BJ (cell line): ENCODE measurements around the gene ARID5A. TPM values are rescaled to one million over a fixed set of nuclear protein-coding genes. Genes with fewer than 3 reads are reported as not detected.

Experiments
- CTCF ChIA-PET: fragments of 350-600 bp; formaldehyde crosslinking; extraction: SDS; loops from one replicate; lab custom pipeline; 2021; ENCODE audit warnings: antibody characterized with exemption, inconsistent platforms; lab: Yijun Ruan, JAX
- POLR2A ChIA-PET: fragments of 300-600 bp; sonication (Branson Sonifier 250); formaldehyde crosslinking; extraction: SDS; loops from one replicate; lab custom pipeline; 2021; ENCODE audit warnings: antibody characterized with exemption; lab: Charles Lee
- DNase-seq: peaks from one replicate; pipeline ENCODE4 v3.0.0-alpha.2; 2011; ENCODE audit warnings: low read depth
- H3K27me3 ChIP-seq: 2 replicates; pipeline ENCODE4 v1.6.0; 2011; ENCODE audit warnings: low read length; ENCODE audit not compliant: control insufficient read depth, insufficient read depth
- H3K36me3 ChIP-seq: 2 replicates; pipeline ENCODE4 v1.5.1; 2011; ENCODE audit warnings: low read length; ENCODE audit not compliant: control insufficient read depth, insufficient read depth
- H3K4me3 ChIP-seq: 2 replicates; pipeline ENCODE4 v1.5.1; 2011; ENCODE audit warnings: low read depth, mild to moderate bottlenecking, control low read depth, low read length
- CTCF ChIP-seq: IDR thresholded peaks from 2 replicates; pipeline ENCODE4 v1.5.1; 2011; ENCODE audit warnings: low read depth, mild to moderate bottlenecking, control low read depth, inconsistent platforms, low read length, moderate library complexity; ENCODE audit not compliant: insufficient read depth
- polyA plus RNA-seq: library from polyadenylated mRNA; depleted of rRNA; stranded (reverse); fragments of >200 nt; gene quantifications from 2 replicates; pipeline ENCODE4 v1.2.3, GENCODE V29; 2011

Gene ARID5A
- polyA plus RNA-seq, 1 experiment, result 19.1 TPM

- POLR2A ChIA-PET, result no interaction called here
Measured at GRCh38 chr2:96524482-96525210, 11.9 kb upstream of the ARID5A start.

GRCh38 chr2:96525211-96525507 lies 11.4 kb upstream of the ARID5A start:
- ChIA-PET CTCF (interaction anchor here (0.6 to 1.5 kb wide), 4 partner anchors 10 to 29 kb away, joined by 3 to 7 read pairs (median 4); no protein-coding TSS in a partner anchor), POLR2A (no interaction called here)
- H3K36me3 ChIP-seq, result no peaks in the 10 kb centered on the region
- DNase-seq, result no peak
- H3K27me3 ChIP-seq, result no peaks in the 10 kb centered on the region
- H3K4me3 ChIP-seq, result no peak overlapping the region
- no peak for TF ChIP-seq CTCF

More at GRCh38 chr2:96524482-96525210, 11.9 kb upstream of the ARID5A start:
- H3K4me3 ChIP-seq, result no peak overlapping the region
- no peak for DNase-seq
- TF ChIP-seq CTCF, result no peak
- CTCF ChIA-PET, result interaction anchor here (0.6 to 1.5 kb wide), 4 partner anchors 10 to 29 kb away, joined by 3 to 7 read pairs (median 4); no protein-coding TSS in a partner anchor
- no peaks in the 10 kb centered on the region for H3K36me3 ChIP-seq
- no peaks in the 10 kb centered on the region for H3K27me3 ChIP-seq

- no peaks in the 10 kb centered on the region for H3K36me3 ChIP-seq
- no peaks in the 10 kb centered on the region for H3K27me3 ChIP-seq
- H3K4me3 ChIP-seq, result no peak overlapping the region
- ChIA-PET POLR2A (no interaction called here), CTCF (interaction anchor here (0.7 to 1.5 kb wide), 4 partner anchors 17 to 119 kb away, joined by 3 to 7 read pairs (median 4); no protein-coding TSS in a partner anchor)
- no peak for TF ChIP-seq CTCF
- DNase-seq, result no peak
Measured at GRCh38 chr2:96526101-96526591, 10.4 kb upstream of the ARID5A start.

- ChIA-PET POLR2A (no interaction called here), CTCF (interaction anchor here (0.7 to 1.6 kb wide), 4 partner anchors 18 to 586 kb away, joined by 3 to 7 read pairs (median 4); partner anchors contain the start of gene ANKRD36)
- no peak for DNase-seq
- H3K36me3 ChIP-seq, result no peaks in the 10 kb centered on the region
- H3K27me3 ChIP-seq, result no peaks in the 10 kb centered on the region
- peak overlapping the region; percentile 34 for H3K4me3 ChIP-seq
- no peak for TF ChIP-seq CTCF
Measured at GRCh38 chr2:96526615-96527285, 9.8 kb upstream of the ARID5A start.
